ENCODE data around the gene CDKN2AIPNL.

Gene CDKN2AIPNL, protein sequence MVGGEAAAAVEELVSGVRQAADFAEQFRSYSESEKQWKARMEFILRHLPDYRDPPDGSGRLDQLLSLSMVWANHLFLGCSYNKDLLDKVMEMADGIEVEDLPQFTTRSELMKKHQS

DNA sequence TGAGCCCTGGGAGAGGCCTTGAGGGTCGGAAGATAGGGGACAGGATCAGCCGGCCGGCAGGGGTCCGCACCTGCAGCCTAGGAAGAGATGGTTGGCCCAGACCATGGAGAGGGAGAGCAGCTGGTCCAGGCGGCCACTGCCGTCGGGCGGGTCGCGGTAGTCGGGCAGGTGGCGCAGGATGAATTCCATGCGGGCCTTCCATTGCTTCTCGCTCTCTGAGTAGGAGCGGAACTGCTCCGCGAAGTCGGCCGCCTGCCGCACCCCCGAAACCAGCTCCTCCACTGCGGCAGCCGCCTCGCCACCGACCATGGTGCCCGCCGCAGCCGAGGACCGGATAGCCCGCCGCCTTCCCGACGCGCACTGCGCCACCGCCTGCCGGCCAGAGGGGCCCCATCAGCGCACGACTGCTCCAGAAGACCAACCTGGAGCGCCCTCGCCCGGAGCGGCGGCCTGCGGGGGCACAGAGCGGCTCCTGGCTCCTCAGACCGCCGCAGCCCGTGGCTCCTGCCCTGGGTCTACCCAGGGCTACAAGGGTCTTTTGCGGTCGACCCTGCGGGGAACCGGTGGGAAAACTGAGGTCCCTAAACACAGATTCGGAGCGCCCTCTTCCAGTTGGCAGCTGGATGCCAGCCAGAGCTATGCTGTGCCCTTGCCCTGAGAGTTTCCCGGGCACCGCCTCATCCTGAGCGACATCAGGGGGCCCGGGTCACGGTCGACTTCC is at the start of gene CDKN2AIPNL:
TSS of gene CDKN2AIPNL (minus strand) at position 336 of the 721 bp plus-strand sequence. CDS start at position 309, 27 bp downstream.
- ChIA-PET POLR2A (interaction anchor here (0.6 to 2.3 kb wide), 15 partner anchors 15 to 355 kb away, joined by 3 to 27 read pairs (median 4); partner anchors contain the start of genes JADE2 and UBE2B), CTCF (interaction anchor here (0.5 to 2.3 kb wide), 28 partner anchors 9 to 220 kb away, joined by 3 to 17 read pairs (median 4); partner anchors contain the start of gene UBE2B)
- H3K4me1 ChIP-seq (ENCODE audit: control insufficient read depth, insufficient read depth, low read length), result peaks cover 10% of the 10 kb centered on the region
- peak within 1 kb of the TSS; percentile 63; the same call in 1 of the 2 replicates for H3K27ac ChIP-seq (ENCODE audit: extremely low read depth, low read depth, low read length)
- no peaks in the 10 kb centered on the region for H3K9me3 ChIP-seq (ENCODE audit: control insufficient read depth, insufficient read depth, low read depth, low read length)
- H3K36me3 ChIP-seq (ENCODE audit: control insufficient read depth in 2 of 2, insufficient read depth in 1 of 2, low read length in 2 of 2), result peaks cover 17 to 23% of the 10 kb centered on the region in 2 experiments
- peak within 1 kb of the TSS; percentile 91 for H3K4me3 ChIP-seq (ENCODE audit: low read depth, low read length)
- TF ChIP-seq, protein P1, sequence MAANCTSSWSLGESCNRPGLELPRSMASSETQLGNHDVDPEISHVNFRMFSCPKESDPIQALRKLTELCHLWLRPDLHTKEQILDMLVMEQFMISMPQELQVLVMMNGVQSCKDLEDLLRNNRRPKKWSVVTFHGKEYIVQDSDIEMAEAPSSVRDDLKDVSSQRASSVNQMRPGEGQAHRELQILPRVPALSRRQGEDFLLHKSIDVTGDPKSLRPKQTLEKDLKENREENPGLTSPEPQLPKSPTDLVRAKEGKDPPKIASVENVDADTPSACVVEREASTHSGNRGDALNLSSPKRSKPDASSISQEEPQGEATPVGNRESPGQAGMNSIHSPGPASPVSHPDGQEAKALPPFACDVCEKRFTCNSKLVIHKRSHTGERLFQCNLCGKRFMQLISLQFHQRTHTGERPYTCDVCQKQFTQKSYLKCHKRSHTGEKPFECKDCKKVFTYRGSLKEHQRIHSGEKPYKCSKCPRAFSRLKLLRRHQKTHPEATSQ (tag by site-specific recombination; IDR thresholded peaks at IDR 0.05), result peak; percentile 88
- TF ChIP-seq ZNF223 (tag by site-specific recombination; IDR thresholded peaks at IDR 0.05) (0 out of 2 replicates have a peak, but pooled peaks have one; percentile 47), ZNF561 (tag by site-specific recombination; IDR thresholded peaks at IDR 0.05; ENCODE audit: borderline replicate concordance) (peak; percentile 91), OVOL3 (tag by site-specific recombination; IDR thresholded peaks at IDR 0.05) (peak; percentile 78), ZNF184 (tag by site-specific recombination; IDR thresholded peaks at IDR 0.05) (peak; percentile 74; the same call in 1 of the 2 replicates), CTCF (tag by site-specific recombination; IDR thresholded peaks at IDR 0.05) (peak; percentile 97), ZXDB (tag by site-specific recombination; IDR thresholded peaks at IDR 0.05) (peak; percentile 92), ZBTB17 (tag by site-specific recombination; IDR thresholded peaks at IDR 0.05) (peak; percentile 77), ZNF112 (tag by site-specific recombination; IDR thresholded peaks at IDR 0.05) (no peak), ZSCAN4 (tag by site-specific recombination; IDR thresholded peaks at IDR 0.05) (no peak), YY2 (tag by site-specific recombination; IDR thresholded peaks at IDR 0.05) (peak; percentile 86), ZNF174 (tag by site-specific recombination; IDR thresholded peaks at IDR 0.05) (0 out of 2 replicates have a peak, but pooled peaks have one; percentile 41), ZNF843 (tag by site-specific recombination; IDR thresholded peaks at IDR 0.05) (peak; percentile 76), ZFP41 (tag by site-specific recombination; IDR thresholded peaks at IDR 0.05; ENCODE audit: borderline replicate concordance) (no peak), ZNF449 (tag by site-specific recombination; IDR thresholded peaks at IDR 0.05) (peak; percentile 77), ZNF335 (tag by site-specific recombination; conservative IDR thresholded peaks at IDR 0.05) (peak; percentile 84), ZNF785 (tag by site-specific recombination; IDR thresholded peaks at IDR 0.05) (no peak), ZNF138 (tag by site-specific recombination; IDR thresholded peaks at IDR 0.05; ENCODE audit: borderline replicate concordance) (no peak), ZFP3 (tag by site-specific recombination; IDR thresholded peaks at IDR 0.05; ENCODE audit: low read depth) (no peak), ZSCAN30 (tag by site-specific recombination; IDR thresholded peaks at IDR 0.05) (peak; percentile 99), ZNF596 (tag by site-specific recombination; IDR thresholded peaks at IDR 0.05) (peak; percentile 7; the same call in 1 of the 2 replicates), ZNF501 (tag by site-specific recombination; IDR thresholded peaks at IDR 0.05) (peak; percentile 96), ZNF146 (tag by site-specific recombination; IDR thresholded peaks at IDR 0.05) (peak; percentile 47; the same call in 1 of the 2 replicates), FEZF1 (tag by site-specific recombination; IDR thresholded peaks at IDR 0.05) (0 out of 2 replicates have a peak, but pooled peaks have one; percentile 13)
- TF ChIP-seq, protein P2, sequence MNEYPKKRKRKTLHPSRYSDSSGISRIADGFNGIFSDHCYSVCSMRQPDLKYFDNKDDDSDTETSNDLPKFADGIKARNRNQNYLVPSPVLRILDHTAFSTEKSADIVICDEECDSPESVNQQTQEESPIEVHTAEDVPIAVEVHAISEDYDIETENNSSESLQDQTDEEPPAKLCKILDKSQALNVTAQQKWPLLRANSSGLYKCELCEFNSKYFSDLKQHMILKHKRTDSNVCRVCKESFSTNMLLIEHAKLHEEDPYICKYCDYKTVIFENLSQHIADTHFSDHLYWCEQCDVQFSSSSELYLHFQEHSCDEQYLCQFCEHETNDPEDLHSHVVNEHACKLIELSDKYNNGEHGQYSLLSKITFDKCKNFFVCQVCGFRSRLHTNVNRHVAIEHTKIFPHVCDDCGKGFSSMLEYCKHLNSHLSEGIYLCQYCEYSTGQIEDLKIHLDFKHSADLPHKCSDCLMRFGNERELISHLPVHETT (tag by site-specific recombination; IDR thresholded peaks at IDR 0.05), result peak; percentile 85
- TF ChIP-seq, protein P3, sequence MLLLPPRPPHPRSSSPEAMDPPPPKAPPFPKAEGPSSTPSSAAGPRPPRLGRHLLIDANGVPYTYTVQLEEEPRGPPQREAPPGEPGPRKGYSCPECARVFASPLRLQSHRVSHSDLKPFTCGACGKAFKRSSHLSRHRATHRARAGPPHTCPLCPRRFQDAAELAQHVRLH (tag by site-specific recombination; IDR thresholded peaks at IDR 0.05), result peak; percentile 67; the same call in 1 of the 2 replicates
- TF ChIP-seq, protein P4, sequence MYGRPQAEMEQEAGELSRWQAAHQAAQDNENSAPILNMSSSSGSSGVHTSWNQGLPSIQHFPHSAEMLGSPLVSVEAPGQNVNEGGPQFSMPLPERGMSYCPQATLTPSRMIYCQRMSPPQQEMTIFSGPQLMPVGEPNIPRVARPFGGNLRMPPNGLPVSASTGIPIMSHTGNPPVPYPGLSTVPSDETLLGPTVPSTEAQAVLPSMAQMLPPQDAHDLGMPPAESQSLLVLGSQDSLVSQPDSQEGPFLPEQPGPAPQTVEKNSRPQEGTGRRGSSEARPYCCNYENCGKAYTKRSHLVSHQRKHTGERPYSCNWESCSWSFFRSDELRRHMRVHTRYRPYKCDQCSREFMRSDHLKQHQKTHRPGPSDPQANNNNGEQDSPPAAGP (tag by site-specific recombination; IDR thresholded peaks at IDR 0.05), result peak; percentile 62; the same call in 1 of the 2 replicates

Measured in HEK293 (cell line).